Loucy (cell line): ENCODE results near the gene MEGF6.

Source experiments
- H2AFZ ChIP-seq: fragments of 200-600 bp; sonication (generic); 2 replicates; pipeline ENCODE4 v1.6.0; 2016; ENCODE audit warnings: antibody characterized with exemption, mild to moderate bottlenecking, low read length, moderate library complexity
- H3F3A ChIP-seq: fragments of 200-600 bp; 2 replicates; pipeline ENCODE4 v1.6.0; 2016; ENCODE audit warnings: antibody characterized with exemption, low read depth, mild to moderate bottlenecking
- H3K27me3 ChIP-seq: fragments of 200-600 bp; sonication (generic); 2 replicates; pipeline ENCODE4 v1.6.1; 2014; ENCODE audit warnings: low read length, mild to moderate bottlenecking; ENCODE audit not compliant: insufficient read depth, poor library complexity, severe bottlenecking
- H3K36me3 ChIP-seq: fragments of 200-600 bp; sonication (generic); 2 replicates; pipeline ENCODE4 v1.6.1; 2016; ENCODE audit warnings: low read length; ENCODE audit not compliant: insufficient read depth
- H3K4me1 ChIP-seq: fragments of 200-600 bp; sonication (generic); 2 replicates; pipeline ENCODE4 v1.5.1; 2014; ENCODE audit warnings: low read length, mild to moderate bottlenecking; ENCODE audit not compliant: insufficient read depth, poor library complexity, severe bottlenecking
- H3K4me2 ChIP-seq: fragments of 200-600 bp; sonication (generic); 2 replicates; pipeline ENCODE4 v1.6.0; 2014; ENCODE audit warnings: antibody characterized with exemption, low read length, low read depth, mild to moderate bottlenecking; ENCODE audit not compliant: poor library complexity, severe bottlenecking
- H3K4me3 ChIP-seq: fragments of 200-600 bp; sonication (generic); 2 replicates; pipeline ENCODE4 v1.5.1; 2014; ENCODE audit warnings: low read length, mild to moderate bottlenecking, mixed read lengths; ENCODE audit not compliant: poor library complexity, severe bottlenecking
- H3K79me2 ChIP-seq: fragments of 200-600 bp; sonication (generic); 2 replicates; pipeline ENCODE4 v1.6.1; 2014; ENCODE audit warnings: low read length; ENCODE audit not compliant: insufficient read depth
- H3K9ac ChIP-seq: fragments of 200-600 bp; sonication (generic); 2 replicates; pipeline ENCODE4 v1.6.0; 2014; ENCODE audit warnings: mild to moderate bottlenecking, low read depth, low read length, moderate library complexity; ENCODE audit not compliant: poor library complexity, severe bottlenecking
- H3K9me2 ChIP-seq: fragments of 200-600 bp; sonication (generic); replicated peaks from 2 replicates; pipeline ENCODE4 v1.6.1; 2016; ENCODE audit warnings: low read depth, low read length, mixed read lengths
- H3K9me3 ChIP-seq: fragments of 200-600 bp; sonication (generic); 2 replicates; pipeline ENCODE4 v1.6.1; 2014; ENCODE audit warnings: mild to moderate bottlenecking, antibody characterized with exemption, low read length, low read depth; ENCODE audit not compliant: insufficient read depth
- H4K20me1 ChIP-seq: fragments of 200-600 bp; sonication (generic); 2 replicates; pipeline ENCODE4 v1.6.0; 2014; ENCODE audit warnings: antibody characterized with exemption, low read length, mild to moderate bottlenecking; ENCODE audit not compliant: insufficient read depth, poor library complexity, severe bottlenecking
- CTCF ChIP-seq: fragments of 200-600 bp; sonication (generic); conservative IDR thresholded peaks from 2 replicates; pipeline ENCODE4 v1.5.1; 2014; ENCODE audit warnings: mild to moderate bottlenecking, antibody characterized with exemption, low read length
- EZH2phosphoT487 ChIP-seq: fragments of 200-600 bp; IDR thresholded peaks from 2 replicates; pipeline ENCODE4 v1.6.1; 2018; ENCODE audit warnings: antibody characterized with exemption, mild to moderate bottlenecking, moderate library complexity, borderline replicate concordance

The MEGF6 gene

DNA sequence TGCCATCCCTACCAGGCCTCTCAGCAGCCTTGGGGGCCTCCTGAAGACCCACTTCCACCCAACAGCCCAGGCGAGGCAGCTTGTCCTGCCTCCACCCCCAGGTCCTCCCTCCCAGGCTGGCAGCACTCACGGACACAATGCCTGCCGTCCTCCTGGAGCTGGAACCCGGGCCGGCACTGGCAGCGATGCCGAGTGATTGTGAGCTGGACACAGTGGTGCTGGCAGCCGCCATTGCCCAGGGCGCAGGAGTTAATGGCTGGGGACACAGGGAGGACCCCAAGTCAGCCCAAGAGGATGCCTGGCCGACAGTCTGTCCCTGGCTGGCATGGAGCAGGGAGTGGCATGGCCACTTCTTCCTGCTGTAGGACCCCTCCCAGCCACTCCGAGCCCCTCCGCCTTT lies 96.0 kb downstream of the MEGF6 start:
- no peaks in the 10 kb centered on the region for H4K20me1 ChIP-seq
- H3K4me3 ChIP-seq: peak overlapping the region; percentile 52
- no peaks in the 10 kb centered on the region for H3K9me3 ChIP-seq
- H3K9ac ChIP-seq: peak overlapping the region; percentile 81
- no peaks in the 10 kb centered on the region for H3F3A ChIP-seq
- peaks cover 22% of the 10 kb centered on the region; the same call in 1 of the 2 replicates for H3K79me2 ChIP-seq
- no peaks in the 10 kb centered on the region for H3K36me3 ChIP-seq
- TF ChIP-seq EZH2phosphoT487 (no peak), CTCF (no peak)
- H3K4me1 ChIP-seq: peaks cover 41% of the 10 kb centered on the region
- H3K27me3 ChIP-seq: no peaks in the 10 kb centered on the region
- no peak overlapping the region for H2AFZ ChIP-seq
- H3K4me2 ChIP-seq: peak overlapping the region; percentile 78
- H3K9me2 ChIP-seq: no peaks in the 10 kb centered on the region

GRCh38 chr1:3514404-3514803 lies 96.9 kb downstream of the MEGF6 start:
- no peaks in the 10 kb centered on the region for H3K27me3 ChIP-seq
- TF ChIP-seq CTCF (no peak), EZH2phosphoT487 (no peak)
- H3K79me2 ChIP-seq: peaks cover 22% of the 10 kb centered on the region; the same call in 1 of the 2 replicates
- no peaks in the 10 kb centered on the region for H3K9me3 ChIP-seq
- peaks cover 40% of the 10 kb centered on the region for H3K4me1 ChIP-seq
- peak overlapping the region; percentile 81 for H3K9ac ChIP-seq
- H3K4me3 ChIP-seq: no peak overlapping the region
- no peaks in the 10 kb centered on the region for H3K36me3 ChIP-seq
- H4K20me1 ChIP-seq: no peaks in the 10 kb centered on the region
- H2AFZ ChIP-seq: no peak overlapping the region
- peak overlapping the region; percentile 78 for H3K4me2 ChIP-seq
- no peaks in the 10 kb centered on the region for H3F3A ChIP-seq
- H3K9me2 ChIP-seq: no peaks in the 10 kb centered on the region

DNA sequence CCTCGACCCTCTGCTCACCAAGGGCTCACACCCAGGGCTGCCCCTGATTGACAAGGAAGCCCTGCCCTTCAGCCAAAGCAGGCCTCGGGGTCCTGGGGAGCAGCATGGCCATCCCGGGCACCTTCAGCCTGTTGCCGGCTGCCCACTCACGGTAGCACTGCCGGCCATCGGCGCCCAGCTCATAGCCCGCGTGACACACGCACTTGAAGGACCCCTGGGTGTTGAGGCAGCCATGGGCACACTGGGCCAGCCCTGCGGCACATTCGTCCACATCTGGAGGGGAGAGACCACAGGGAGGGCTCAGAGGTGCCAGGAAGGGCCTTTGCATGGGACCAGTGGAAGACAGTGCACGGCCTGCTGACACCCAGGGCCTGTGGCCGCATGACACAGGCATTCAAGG lies 99.5 kb downstream of the MEGF6 start:
- Histone ChIP-seq H3K9ac (no peak overlapping the region), H3K79me2 (peaks cover 12% of the 10 kb centered on the region; the same call in 1 of the 2 replicates), H3F3A (no peaks in the 10 kb centered on the region), H3K9me2 (no peaks in the 10 kb centered on the region), H3K4me2 (no peak overlapping the region), H3K27me3 (no peaks in the 10 kb centered on the region), H3K4me1 (peaks cover 26% of the 10 kb centered on the region), H3K9me3 (no peaks in the 10 kb centered on the region), H3K36me3 (no peaks in the 10 kb centered on the region), H2AFZ (no peak overlapping the region), H3K4me3 (no peak overlapping the region), H4K20me1 (no peaks in the 10 kb centered on the region)
- no peak for TF ChIP-seq EZH2phosphoT487
- no peak for TF ChIP-seq CTCF
